Activated naive CD4-positive, alpha-beta T cell treated with Interleukin-2 at 50 U/mL for 16 hours (primary cell): Measurements from ENCODE around the gene EMILIN1.

Experiments used
- DNase-seq: peaks from one replicate; pipeline ENCODE4 v3.0.0-alpha.2; 2020

Gene EMILIN1

GRCh38 chr2:27081984-27082772 lies 3.8 kb downstream of the EMILIN1 start:
- DNase-seq = no peak

- DNase-seq = no peak
Observed at GRCh38 chr2:27082773-27083409, 4.5 kb downstream of the EMILIN1 start.

- no peak for DNase-seq
Observed at GRCh38 chr2:27083410-27084296, 5.2 kb downstream of the EMILIN1 start.

GRCh38 chr2:27084297-27085061 lies 6.1 kb downstream of the EMILIN1 start:
- DNase-seq = no peak

- DNase-seq = no peak
Observed at GRCh38 chr2:27085062-27085672, 6.8 kb downstream of the EMILIN1 start.

GRCh38 chr2:27085673-27086089 lies 7.3 kb downstream of the EMILIN1 start:
- peak; percentile 33 for DNase-seq

GRCh38 chr2:27086090-27086723 lies 7.8 kb downstream of the EMILIN1 start:
- DNase-seq = peak; percentile 99

- no peak for DNase-seq
Observed at GRCh38 chr2:27086724-27087593, 8.5 kb downstream of the EMILIN1 start, which contains the start of gene KHK. TSS of gene KHK (plus strand) at chr2:27086772. CDS start at chr2:27087260, 488 bp downstream.

- DNase-seq = no peak
Observed at GRCh38 chr2:27087823-27088410, 9.5 kb downstream of the EMILIN1 start.

GRCh38 chr2:27088634-27089033 lies 10.2 kb downstream of the EMILIN1 start:
- DNase-seq = no peak

- DNase-seq = no peak
Observed at GRCh38 chr2:27089111-27089954, 10.9 kb downstream of the EMILIN1 start.

GRCh38 chr2:27091746-27092695 lies 13.6 kb downstream of the EMILIN1 start:
- no peak for DNase-seq

GRCh38 chr2:27092696-27093429 lies 14.4 kb downstream of the EMILIN1 start:
- no peak for DNase-seq

- DNase-seq = no peak
Observed at GRCh38 chr2:27093430-27094352, 15.3 kb downstream of the EMILIN1 start.

GRCh38 chr2:27094353-27094984 lies 16.1 kb downstream of the EMILIN1 start:
- no peak for DNase-seq

GRCh38 chr2:27095427-27095744 lies 17.0 kb downstream of the EMILIN1 start:
- DNase-seq = no peak
